ENCODE results near the gene OR56B1.
"Not testable (repeated sequence)": the region's sequence is repeated elsewhere in the genome, so short reads cannot be mapped to it uniquely, and the experiment has no call there.

Gene OR56B1

GRCh38 chr11:5736396-5736795 lies at the start of gene OR56B1:
OR56B1 (plus strand) TSS chr11:5736448; CDS start chr11:5736517, 69 bp downstream.
- Histone ChIP-seq H3K27me3 (ENCODE audit: insufficient read depth, insufficient read length) (no peaks in the 10 kb centered on the region), H3K4me3 (ENCODE audit: insufficient read length, low read depth) (no peak within 1 kb of the TSS), H3K9me3 (ENCODE audit: insufficient read depth, low read length) (no peaks in the 10 kb centered on the region), H3K4me1 (ENCODE audit: insufficient read depth, insufficient read length) (no peaks in the 10 kb centered on the region), H3K36me3 (ENCODE audit: insufficient read depth, insufficient read length, low read length) (no peaks in the 10 kb centered on the region), H3K9ac (ENCODE audit: insufficient read length, low read depth) (no peak within 1 kb of the TSS)
- no peak for TF ChIP-seq YY1 (IDR thresholded peaks at IDR 0.05; ENCODE audit: insufficient read depth, insufficient read length)
- TF ChIP-seq ZNF274 (IDR thresholded peaks at IDR 0.05; ENCODE audit: low read depth, low read length), result no peak
- TF ChIP-seq SUZ12 (IDR thresholded peaks at IDR 0.05; ENCODE audit: extremely low read depth, insufficient read depth, insufficient read length), result no peak
- no peak for DNase-seq (ENCODE audit: low read depth, low spot score)

GRCh38 chr11:5688482-5688881 lies 47.8 kb upstream of the OR56B1 start:
- Histone ChIP-seq H3K9ac (ENCODE audit: insufficient read length, low read depth) (no peak overlapping the region), H3K9me3 (ENCODE audit: insufficient read depth, low read length) (no peaks in the 10 kb centered on the region), H3K27me3 (ENCODE audit: insufficient read depth, insufficient read length) (no peaks in the 10 kb centered on the region), H3K4me1 (ENCODE audit: insufficient read depth, insufficient read length) (no peaks in the 10 kb centered on the region), H3K36me3 (ENCODE audit: insufficient read depth, insufficient read length, low read length) (peaks cover 2% of the 10 kb centered on the region), H3K4me3 (ENCODE audit: insufficient read length, low read depth) (no peak overlapping the region)
- no peak for TF ChIP-seq SUZ12 (IDR thresholded peaks at IDR 0.05; ENCODE audit: extremely low read depth, insufficient read depth, insufficient read length)
- no peak for TF ChIP-seq ZNF274 (IDR thresholded peaks at IDR 0.05; ENCODE audit: low read depth, low read length)
- no peak for TF ChIP-seq YY1 (IDR thresholded peaks at IDR 0.05; ENCODE audit: insufficient read depth, insufficient read length)
- no peak for DNase-seq (ENCODE audit: low read depth, low spot score)

GRCh38 chr11:5689551-5689983 lies 46.7 kb upstream of the OR56B1 start, which contains the start of gene TRIM22:
TRIM22 (plus strand) TSS chr11:5689790; CDS start chr11:5696233, 6,443 bp downstream.
- H3K9ac ChIP-seq (ENCODE audit: insufficient read length, low read depth), result peak within 1 kb of the TSS; percentile 24
- no peaks in the 10 kb centered on the region for H3K9me3 ChIP-seq (ENCODE audit: insufficient read depth, low read length)
- H3K27me3 ChIP-seq (ENCODE audit: insufficient read depth, insufficient read length), result no peaks in the 10 kb centered on the region
- peaks cover 2% of the 10 kb centered on the region for H3K36me3 ChIP-seq (ENCODE audit: insufficient read depth, insufficient read length, low read length)
- peak; percentile 42 for DNase-seq (ENCODE audit: low read depth, low spot score)
- H3K4me1 ChIP-seq (ENCODE audit: insufficient read depth, insufficient read length), result no peaks in the 10 kb centered on the region
- peak within 1 kb of the TSS; percentile 1 for H3K4me3 ChIP-seq (ENCODE audit: insufficient read length, low read depth)
- TF ChIP-seq YY1 (IDR thresholded peaks at IDR 0.05; ENCODE audit: insufficient read depth, insufficient read length) (no peak), SUZ12 (IDR thresholded peaks at IDR 0.05; ENCODE audit: extremely low read depth, insufficient read depth, insufficient read length) (no peak)

- Histone ChIP-seq H3K9ac (ENCODE audit: insufficient read length, low read depth) (no peak overlapping the region), H3K4me3 (ENCODE audit: insufficient read length, low read depth) (peak overlapping the region; percentile 1), H3K27me3 (ENCODE audit: insufficient read depth, insufficient read length) (no peaks in the 10 kb centered on the region), H3K36me3 (ENCODE audit: insufficient read depth, insufficient read length, low read length) (peaks cover 2% of the 10 kb centered on the region), H3K9me3 (ENCODE audit: insufficient read depth, low read length) (no peaks in the 10 kb centered on the region), H3K4me1 (ENCODE audit: insufficient read depth, insufficient read length) (no peaks in the 10 kb centered on the region)
- DNase-seq (ENCODE audit: low read depth, low spot score), result no peak
- no peak for TF ChIP-seq YY1 (IDR thresholded peaks at IDR 0.05; ENCODE audit: insufficient read depth, insufficient read length)
- TF ChIP-seq ZNF274 (IDR thresholded peaks at IDR 0.05; ENCODE audit: low read depth, low read length), result no peak
- TF ChIP-seq SUZ12 (IDR thresholded peaks at IDR 0.05; ENCODE audit: extremely low read depth, insufficient read depth, insufficient read length), result no peak
Observed at GRCh38 chr11:5690216-5690615, 46.0 kb upstream of the OR56B1 start.

GRCh38 chr11:5690736-5691135 lies 45.5 kb upstream of the OR56B1 start:
- Histone ChIP-seq H3K4me1 (ENCODE audit: insufficient read depth, insufficient read length) (no peaks in the 10 kb centered on the region), H3K9me3 (ENCODE audit: insufficient read depth, low read length) (no peaks in the 10 kb centered on the region), H3K27me3 (ENCODE audit: insufficient read depth, insufficient read length) (no peaks in the 10 kb centered on the region), H3K36me3 (ENCODE audit: insufficient read depth, insufficient read length, low read length) (peaks cover 2% of the 10 kb centered on the region), H3K9ac (ENCODE audit: insufficient read length, low read depth) (no peak overlapping the region), H3K4me3 (ENCODE audit: insufficient read length, low read depth) (no peak overlapping the region)
- no peak for DNase-seq (ENCODE audit: low read depth, low spot score)
- no peak for TF ChIP-seq SUZ12 (IDR thresholded peaks at IDR 0.05; ENCODE audit: extremely low read depth, insufficient read depth, insufficient read length)
- TF ChIP-seq YY1 (IDR thresholded peaks at IDR 0.05; ENCODE audit: insufficient read depth, insufficient read length), result no peak
- TF ChIP-seq ZNF274 (IDR thresholded peaks at IDR 0.05; ENCODE audit: low read depth, low read length), result no peak

- not testable (repeated sequence) for H3K4me3 ChIP-seq (ENCODE audit: insufficient read length, low read depth)
Observed at GRCh38 chr11:5691238-5691963, 44.8 kb upstream of the OR56B1 start.

GRCh38 chr11:5691964-5692361 lies 44.3 kb upstream of the OR56B1 start:
- no peak for DNase-seq (ENCODE audit: low read depth, low spot score)
- Histone ChIP-seq H3K27me3 (ENCODE audit: insufficient read depth, insufficient read length) (no peaks in the 10 kb centered on the region), H3K9me3 (ENCODE audit: insufficient read depth, low read length) (no peaks in the 10 kb centered on the region), H3K36me3 (ENCODE audit: insufficient read depth, insufficient read length, low read length) (peaks cover 7% of the 10 kb centered on the region), H3K9ac (ENCODE audit: insufficient read length, low read depth) (no peak overlapping the region), H3K4me3 (ENCODE audit: insufficient read length, low read depth) (no peak overlapping the region), H3K4me1 (ENCODE audit: insufficient read depth, insufficient read length) (no peaks in the 10 kb centered on the region)
- TF ChIP-seq YY1 (IDR thresholded peaks at IDR 0.05; ENCODE audit: insufficient read depth, insufficient read length) (no peak), SUZ12 (IDR thresholded peaks at IDR 0.05; ENCODE audit: extremely low read depth, insufficient read depth, insufficient read length) (no peak), ZNF274 (IDR thresholded peaks at IDR 0.05; ENCODE audit: low read depth, low read length) (no peak)

More at GRCh38 chr11:5691238-5691963, 44.8 kb upstream of the OR56B1 start:
- DNase-seq (ENCODE audit: low read depth, low spot score); H3K9me3 ChIP-seq (ENCODE audit: insufficient read depth, low read length); H3K9ac ChIP-seq (ENCODE audit: insufficient read length, low read depth); H3K27me3 ChIP-seq (ENCODE audit: insufficient read depth, insufficient read length); H3K36me3 ChIP-seq (ENCODE audit: insufficient read depth, insufficient read length, low read length); H3K4me1 ChIP-seq (ENCODE audit: insufficient read depth, insufficient read length): not testable (repeated sequence)

All from NT2/D1 (cell line).